Adrenal gland (tissue), 5 donors: ENCODE results near the gene RBM39.

Experiments
- POLR2A ChIP-seq, 2 donors: fragments of 450-650 bp; IDR thresholded peaks; one replicate each; pipeline ENCODE4 v1.6.1; 2017; ENCODE audit warnings: antibody characterized with exemption in 2 of 2, mild to moderate bottlenecking in 2 of 2, moderate library complexity in 1 of 2
- TF ChIP-seq, protein P1 (sequence below), 6 experiments: fragments of 450-650 bp in 4 of 6; fragments of 200-600 bp in 2 of 6; sonication (generic) in 1 of 6; IDR thresholded peaks; 1 replicate in 5 of 6; 2 replicates in 1 of 6; pipeline versions ENCODE4 v1.5.1 to v1.8.0; 2016 to 2021; ENCODE audit warnings: antibody characterized with exemption in 6 of 6, mild to moderate bottlenecking in 2 of 6, moderate library complexity in 1 of 6
- donor health status: DM: no; HTN: no; CAD: no.

DNA sequence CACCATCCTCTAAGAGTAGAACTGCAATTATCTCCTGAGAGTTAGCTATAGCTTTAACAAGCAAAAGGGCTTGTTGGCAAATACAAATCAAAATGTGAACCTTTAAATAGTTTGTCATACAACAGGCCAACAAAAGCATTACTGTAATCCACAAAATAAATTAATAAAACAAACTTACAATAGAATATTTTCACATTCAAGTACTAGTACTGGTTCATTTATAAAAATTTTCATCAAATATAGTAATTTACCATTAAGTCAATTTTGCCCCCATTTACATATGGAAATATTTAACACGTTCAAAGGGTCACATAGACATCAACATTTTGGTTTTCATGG lies 9.4 kb downstream of the RBM39 start:
- TF ChIP-seq POLR2A (IDR thresholded peaks at IDR 0.05), result no peak
- TF ChIP-seq, protein P1, sequence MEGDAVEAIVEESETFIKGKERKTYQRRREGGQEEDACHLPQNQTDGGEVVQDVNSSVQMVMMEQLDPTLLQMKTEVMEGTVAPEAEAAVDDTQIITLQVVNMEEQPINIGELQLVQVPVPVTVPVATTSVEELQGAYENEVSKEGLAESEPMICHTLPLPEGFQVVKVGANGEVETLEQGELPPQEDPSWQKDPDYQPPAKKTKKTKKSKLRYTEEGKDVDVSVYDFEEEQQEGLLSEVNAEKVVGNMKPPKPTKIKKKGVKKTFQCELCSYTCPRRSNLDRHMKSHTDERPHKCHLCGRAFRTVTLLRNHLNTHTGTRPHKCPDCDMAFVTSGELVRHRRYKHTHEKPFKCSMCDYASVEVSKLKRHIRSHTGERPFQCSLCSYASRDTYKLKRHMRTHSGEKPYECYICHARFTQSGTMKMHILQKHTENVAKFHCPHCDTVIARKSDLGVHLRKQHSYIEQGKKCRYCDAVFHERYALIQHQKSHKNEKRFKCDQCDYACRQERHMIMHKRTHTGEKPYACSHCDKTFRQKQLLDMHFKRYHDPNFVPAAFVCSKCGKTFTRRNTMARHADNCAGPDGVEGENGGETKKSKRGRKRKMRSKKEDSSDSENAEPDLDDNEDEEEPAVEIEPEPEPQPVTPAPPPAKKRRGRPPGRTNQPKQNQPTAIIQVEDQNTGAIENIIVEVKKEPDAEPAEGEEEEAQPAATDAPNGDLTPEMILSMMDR (IDR thresholded peaks at IDR 0.05), result no peak
